HG03439 (cell line): ENCODE measurements around the gene AFF4.

ENCODE experiments used
- ATAC-seq: cut with Tn5 transposase; IDR thresholded peaks from one replicate; pipeline ENCODE4 v1.9.1; 2021; ENCODE audit warnings: mild to moderate bottlenecking, moderate library complexity; ENCODE audit not compliant: unreplicated experiment

Gene AFF4

GRCh38 chr5:132887283-132887682 is 76.2 kb downstream of the AFF4 start:
- no peak for ATAC-seq

- ATAC-seq: no peak
Observed at GRCh38 chr5:132886064-132886823, 77.2 kb downstream of the AFF4 start.

- no peak for ATAC-seq
Observed at GRCh38 chr5:132884548-132884947, 78.9 kb downstream of the AFF4 start.

GRCh38 chr5:132883261-132883834 is 80.1 kb downstream of the AFF4 start:
- no peak for ATAC-seq

GRCh38 chr5:132877938-132878337 is 85.5 kb downstream of the AFF4 start:
- ATAC-seq: no peak

GRCh38 chr5:132877466-132877865 is 86.0 kb downstream of the AFF4 start:
- no peak for ATAC-seq

GRCh38 chr5:132876020-132876759 is 87.2 kb downstream of the AFF4 start:
- ATAC-seq: no peak

GRCh38 chr5:132873930-132874271 is 89.5 kb downstream of the AFF4 start:
- ATAC-seq: no peak

GRCh38 chr5:132873119-132873929 is 90.1 kb downstream of the AFF4 start, which contains the start of gene LEAP2:
Gene LEAP2 (plus strand): TSS chr5:132873668. CDS start chr5:132873695, 27 bp downstream.
- no peak for ATAC-seq

- ATAC-seq: no peak
Observed at GRCh38 chr5:132872788-132873118, 90.7 kb downstream of the AFF4 start.

- ATAC-seq: no peak
Observed at GRCh38 chr5:132871459-132872284, 91.8 kb downstream of the AFF4 start.

GRCh38 chr5:132870801-132871200 is 92.6 kb downstream of the AFF4 start:
- no peak for ATAC-seq

GRCh38 chr5:132868754-132869153 is 94.7 kb downstream of the AFF4 start:
- ATAC-seq: no peak

- no peak for ATAC-seq
Observed at GRCh38 chr5:132867046-132867451, 96.4 kb downstream of the AFF4 start.

GRCh38 chr5:132866342-132867045 is 96.9 kb downstream of the AFF4 start, which contains the start of the genes GDF9 and UQCRQ:
Gene GDF9 (minus strand): TSS chr5:132866469. CDS start chr5:132864533, 1,936 bp downstream.
Gene UQCRQ (plus strand): TSS chr5:132866642. CDS start chr5:132866882, 240 bp downstream.
- ATAC-seq: peak; percentile 97

GRCh38 chr5:132865668-132866341 is 97.6 kb downstream of the AFF4 start:
- ATAC-seq: peak; percentile 22

GRCh38 chr5:132860742-132861141 is 102.7 kb downstream of the AFF4 start:
- no peak for ATAC-seq

- ATAC-seq: no peak
Observed at GRCh38 chr5:132859889-132860437, 103.5 kb downstream of the AFF4 start.

- ATAC-seq: no peak
Observed at GRCh38 chr5:132856011-132856410, 107.4 kb downstream of the AFF4 start.
